ENCODE measurements around the gene TINAG. TPM values are rescaled to one million over a fixed set of nuclear protein-coding genes. Genes with fewer than 3 reads are reported as not detected.

The TINAG gene
- total RNA-seq, 1 experiment from 2014 or later, result not detected

- Histone ChIP-seq H4K20me1 (ENCODE audit: insufficient read depth) (no peaks in the 10 kb centered on the region), H2AFZ (ENCODE audit: low read depth, low read length, poor library complexity, severe bottlenecking) (no peak overlapping the region), H3K27me3 (ENCODE audit: insufficient read depth, low read length) (no peaks in the 10 kb centered on the region), H3K79me2 (ENCODE audit: insufficient read depth, low read length) (no peaks in the 10 kb centered on the region), H3K4me3 (replicated peaks in 1 of 2; ENCODE audit: low read depth in 1 of 2, low read length in 2 of 2) (no peak overlapping the region), H3K27ac (ENCODE audit: low read depth, low read length) (no peak overlapping the region), H3K36me3 (ENCODE audit: control insufficient read depth in 1 of 2, insufficient read depth in 2 of 2, low read length in 2 of 2) (no peaks in the 10 kb centered on the region), H3K9me2 (ENCODE audit: insufficient read depth) (no peaks in the 10 kb centered on the region), H3K9me3 (ENCODE audit: control insufficient read depth in 1 of 2, insufficient read depth in 1 of 2, low read depth in 1 of 2, low read length in 2 of 2) (no peaks in the 10 kb centered on the region), H3K4me2 (ENCODE audit: low read length) (no peak overlapping the region), H3K9ac (ENCODE audit: low read length) (no peak overlapping the region), H3K4me1 (ENCODE audit: control insufficient read depth in 1 of 2, insufficient read depth in 2 of 2, low read length in 2 of 2) (no peaks in the 10 kb centered on the region)
- ChIA-PET RAD21 (ENCODE audit: low non-redundant PET in 1 of 2, low total read pairs in 2 of 2, uncharacterized antibody in 2 of 2, unreplicated experiment in 2 of 2) (no interaction called here), POLR2A (no interaction called here), CTCF (no interaction called here)
- DNase-seq (ENCODE audit: low read depth, low spot score), result no peak
- no peak for ATAC-seq
- BruUV-seq (replicated peaks), result no TSS peak
- no peak for TF ChIP-seq ELF1 (IDR thresholded peaks at IDR 0.05; ENCODE audit: borderline replicate concordance, low read depth)
- TF ChIP-seq CEBPB (IDR thresholded peaks at IDR 0.05; ENCODE audit: low read depth), result no peak
- TF ChIP-seq POLR2A (IDR thresholded peaks at IDR 0.05; ENCODE audit: borderline replicate concordance, extremely low read depth, insufficient read depth, insufficient read length), result no peak
- no peak for TF ChIP-seq MAX (IDR thresholded peaks at IDR 0.05)
- no peak for TF ChIP-seq EGR1 (IDR thresholded peaks at IDR 0.05; ENCODE audit: low read depth)
- intact Hi-C loops (cut with micrococcal nuclease), result no loop called here
Measured at GRCh38 chr6:54390362-54390761, 82.1 kb downstream of the TINAG start.

GRCh38 chr6:54391577-54391976, 83.3 kb downstream of the TINAG start:
- Histone ChIP-seq H3K27ac (ENCODE audit: low read depth, low read length) (no peak overlapping the region), H3K4me2 (ENCODE audit: low read length) (no peak overlapping the region), H3K4me3 (replicated peaks in 1 of 2; ENCODE audit: low read depth in 1 of 2, low read length in 2 of 2) (no peak overlapping the region), H3K9me3 (ENCODE audit: control insufficient read depth in 1 of 2, insufficient read depth in 1 of 2, low read depth in 1 of 2, low read length in 2 of 2) (no peaks in the 10 kb centered on the region), H2AFZ (ENCODE audit: low read depth, low read length, poor library complexity, severe bottlenecking) (no peak overlapping the region), H3K9me2 (ENCODE audit: insufficient read depth) (no peaks in the 10 kb centered on the region), H3K9ac (ENCODE audit: low read length) (no peak overlapping the region), H3K79me2 (ENCODE audit: insufficient read depth, low read length) (no peaks in the 10 kb centered on the region), H4K20me1 (ENCODE audit: insufficient read depth) (no peaks in the 10 kb centered on the region), H3K4me1 (ENCODE audit: control insufficient read depth in 1 of 2, insufficient read depth in 2 of 2, low read length in 2 of 2) (no peaks in the 10 kb centered on the region), H3K36me3 (ENCODE audit: control insufficient read depth in 1 of 2, insufficient read depth in 2 of 2, low read length in 2 of 2) (no peaks in the 10 kb centered on the region), H3K27me3 (ENCODE audit: insufficient read depth, low read length) (no peaks in the 10 kb centered on the region)
- POLR2A ChIA-PET, result no interaction called here
- RAD21 ChIA-PET (ENCODE audit: low non-redundant PET in 1 of 2, low total read pairs in 2 of 2, uncharacterized antibody in 2 of 2, unreplicated experiment in 2 of 2), result no interaction called here
- BruUV-seq (replicated peaks), result no TSS peak
- DNase-seq (ENCODE audit: low read depth, low spot score) (no peak), ATAC-seq (no peak)
- TF ChIP-seq CBX3 (IDR thresholded peaks at IDR 0.05; ENCODE audit: low read depth) (no peak), ZBTB33 (IDR thresholded peaks at IDR 0.05; ENCODE audit: extremely low read depth, insufficient replicate concordance, low read length) (no peak), FOSL1 (IDR thresholded peaks at IDR 0.05; ENCODE audit: low read depth) (no peak), EZH2 (IDR thresholded peaks at IDR 0.05) (no peak), CTCF (IDR thresholded peaks at IDR 0.05 in 2 of 3, conservative IDR thresholded peaks at IDR 0.05 in 1 of 3; ENCODE audit: borderline replicate concordance in 1 of 3, insufficient read depth in 1 of 3, low read depth in 2 of 3, low read length in 2 of 3) (no peak), TCF7L2 (IDR thresholded peaks at IDR 0.05; ENCODE audit: borderline replicate concordance, extremely low read depth, insufficient read depth, insufficient read length) (no peak), CEBPB (IDR thresholded peaks at IDR 0.05; ENCODE audit: low read depth) (no peak), SIN3A (IDR thresholded peaks at IDR 0.05; ENCODE audit: low read depth) (no peak), SRF (IDR thresholded peaks at IDR 0.05; ENCODE audit: low read depth) (no peak)
- CTCF ChIA-PET, result no interaction called here
- intact Hi-C loops (cut with micrococcal nuclease), result no loop called here

Data from HCT116 (cell line).